Activated T-cell treated with anti-CD3 and anti-CD28 coated beads, Interleukin-2, amount 50 U/mL, for 72 hours (primary cell): Measurements from ENCODE around the gene SLC12A4. TPM values are rescaled to one million over a fixed set of nuclear protein-coding genes. Genes with fewer than 3 reads are reported as not detected.
"Not testable (repeated sequence)": the region's sequence is repeated elsewhere in the genome, so short reads cannot be mapped to it uniquely, and the experiment has no call there.

ENCODE experiments used
- ATAC-seq, 2 donors: fragments of 150-1000 bp; cut with Tn5 transposase; replicated peaks in 1 of 2; 2 replicates each; pipeline ENCODE4 v1.10.0; 2021; ENCODE audit warnings: moderate library complexity in 2 of 2, mild to moderate bottlenecking in 1 of 2
- DNase-seq, 2 donors: peaks; one replicate each; pipeline ENCODE4 v3.0.0; 2021 to 2022; ENCODE audit warnings: mixed read lengths in 1 of 2
- H3K27ac Mint-ChIP-seq: one replicate; pipeline ENCODE4 v1.8.0; 2022; ENCODE audit warnings: mild to moderate bottlenecking, moderate library complexity, mixed read lengths
- H3K27me3 Mint-ChIP-seq: one replicate; pipeline ENCODE4 v1.8.0; 2022; ENCODE audit warnings: low read depth, mixed read lengths
- H3K36me3 Mint-ChIP-seq, 2 donors: one replicate each; pipeline ENCODE4 v1.8.0; 2022; ENCODE audit warnings: mixed read lengths in 2 of 2, mild to moderate bottlenecking in 1 of 2; ENCODE audit not compliant: insufficient read depth in 2 of 2
- H3K4me1 Mint-ChIP-seq: one replicate; pipeline ENCODE4 v1.8.0; 2022; ENCODE audit warnings: low read depth, mixed read lengths
- H3K4me3 Mint-ChIP-seq, 2 donors: one replicate each; pipeline ENCODE4 v1.8.0; 2022; ENCODE audit warnings: mild to moderate bottlenecking in 2 of 2, mixed read lengths in 2 of 2, moderate library complexity in 2 of 2
- H3K9me3 Mint-ChIP-seq, 2 donors: one replicate each; pipeline ENCODE4 v1.8.0; 2022; ENCODE audit warnings: mixed read lengths in 2 of 2
- total RNA-seq, 2 donors: library from RNA; stranded (reverse); gene quantifications; one replicate each; pipeline ENCODE4 v1.2.3, GENCODE V29; 2022

The SLC12A4 gene
- total RNA-seq, 2 donors from 2014 or later = 32.6 to 34.7 TPM

DNA sequence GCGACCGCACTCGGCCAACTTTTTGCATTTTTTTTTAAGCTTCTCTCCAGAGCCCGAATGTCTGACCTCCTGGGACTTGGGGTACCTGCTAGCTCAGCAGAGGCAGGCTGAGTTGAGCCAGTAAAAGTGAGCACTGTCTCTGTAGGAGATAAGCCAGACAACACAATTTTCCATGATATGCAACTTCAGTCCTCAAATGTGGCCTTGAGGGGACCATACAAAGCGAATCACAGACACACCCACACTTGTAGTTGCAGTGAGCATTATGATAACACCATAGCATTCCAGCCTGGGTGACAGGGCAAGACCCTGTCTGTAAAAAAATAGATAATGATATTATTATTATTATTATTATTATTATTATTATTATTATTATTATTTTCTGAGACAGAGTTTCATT lies 28.2 kb upstream of the SLC12A4 start:
- peaks cover 66% of the 10 kb centered on the region for H3K4me1 Mint-ChIP-seq
- no peak overlapping the region for H3K4me3 Mint-ChIP-seq
- no peaks in the 10 kb centered on the region for H3K27me3 Mint-ChIP-seq
- no peak for ATAC-seq
- H3K9me3 Mint-ChIP-seq = no peaks in the 10 kb centered on the region
- H3K27ac Mint-ChIP-seq = no peak overlapping the region
- H3K36me3 Mint-ChIP-seq = no peaks in the 10 kb centered on the region
- DNase-seq = no peak

DNA sequence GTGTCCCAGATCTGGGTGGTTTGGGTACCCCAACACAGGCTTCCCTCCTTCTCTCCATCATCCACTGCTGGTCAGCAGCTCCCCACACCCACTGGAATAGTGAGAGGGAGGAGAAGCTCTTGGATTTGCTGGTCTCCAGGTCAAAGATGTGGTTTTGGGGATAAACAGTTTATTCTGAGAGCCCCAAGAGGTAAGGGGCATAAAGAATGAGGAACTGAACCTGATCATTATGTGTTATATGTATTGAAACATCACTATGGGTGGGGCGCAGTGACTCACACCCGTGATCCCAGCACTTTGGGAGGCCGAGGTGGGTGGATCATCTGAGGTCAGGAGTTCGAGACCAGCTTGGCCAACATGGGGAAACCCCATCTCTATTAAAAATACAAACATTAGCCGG lies 27.0 kb upstream of the SLC12A4 start:
- ATAC-seq (no peak), DNase-seq (no peak)
- no peak overlapping the region for H3K4me3 Mint-ChIP-seq
- H3K4me1 Mint-ChIP-seq = peaks cover 55% of the 10 kb centered on the region
- no peaks in the 10 kb centered on the region for H3K9me3 Mint-ChIP-seq
- H3K27me3 Mint-ChIP-seq = no peaks in the 10 kb centered on the region
- H3K27ac Mint-ChIP-seq = peak overlapping the region; percentile 71
- H3K36me3 Mint-ChIP-seq = no peaks in the 10 kb centered on the region

GRCh38 chr16:67994040-67994408 lies 25.6 kb upstream of the SLC12A4 start:
- peaks cover 46% of the 10 kb centered on the region for H3K4me1 Mint-ChIP-seq
- H3K36me3 Mint-ChIP-seq, H3K27me3 Mint-ChIP-seq, DNase-seq, H3K9me3 Mint-ChIP-seq: not testable (repeated sequence)
- H3K27ac Mint-ChIP-seq = peak overlapping the region; percentile 86
- peak; percentile 3 to 10 for ATAC-seq
- H3K4me3 Mint-ChIP-seq = peak overlapping the region; percentile 85 to 88

GRCh38 chr16:67993207-67994039 lies 25.0 kb upstream of the SLC12A4 start:
- peak overlapping the region; percentile 85 to 88 for H3K4me3 Mint-ChIP-seq
- H3K4me1 Mint-ChIP-seq = peaks cover 44% of the 10 kb centered on the region
- DNase-seq (peak; percentile 88 to 91), ATAC-seq (peak; percentile 92)
- no peaks in the 10 kb centered on the region for H3K36me3 Mint-ChIP-seq
- no peaks in the 10 kb centered on the region for H3K9me3 Mint-ChIP-seq
- H3K27me3 Mint-ChIP-seq = no peaks in the 10 kb centered on the region
- peak overlapping the region; percentile 86 for H3K27ac Mint-ChIP-seq

- no peaks in the 10 kb centered on the region for H3K9me3 Mint-ChIP-seq
- H3K4me3 Mint-ChIP-seq = peak overlapping the region; percentile 85 to 88
- ATAC-seq = no peak
- DNase-seq = no peak
- peaks cover 47% of the 10 kb centered on the region for H3K4me1 Mint-ChIP-seq
- no peaks in the 10 kb centered on the region for H3K36me3 Mint-ChIP-seq
- H3K27me3 Mint-ChIP-seq = no peaks in the 10 kb centered on the region
- no peak overlapping the region for H3K27ac Mint-ChIP-seq
These were observed 24.3 kb upstream of the SLC12A4 start for GRCh38 chr16:67992661-67993206.

DNA sequence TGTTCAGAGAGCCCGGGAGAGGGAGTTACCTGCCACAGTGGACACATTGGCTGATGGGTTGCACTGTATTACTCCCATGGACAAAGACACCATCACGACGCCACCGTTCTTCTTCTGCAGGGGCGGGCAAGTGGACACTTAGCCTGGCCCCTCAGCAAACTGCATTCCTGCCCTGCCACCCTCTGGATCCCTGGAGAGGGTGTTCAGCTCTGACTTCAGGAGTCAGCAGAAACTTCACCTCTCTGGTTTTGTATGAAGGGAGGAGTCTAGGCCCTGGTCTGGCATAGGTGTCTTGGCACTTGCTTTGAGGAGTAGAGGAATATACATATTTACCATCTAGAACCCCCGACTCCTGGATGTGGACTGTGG lies 21.6 kb upstream of the SLC12A4 start:
- Mint-ChIP-seq H3K36me3 (no peaks in the 10 kb centered on the region), H3K4me1 (peaks cover 28% of the 10 kb centered on the region), H3K4me3 (no peak overlapping the region), H3K27ac (peak overlapping the region; percentile 21), H3K27me3 (no peaks in the 10 kb centered on the region), H3K9me3 (no peaks in the 10 kb centered on the region)
- no peak for ATAC-seq
- DNase-seq = no peak

- ATAC-seq = no peak
- no peak overlapping the region for H3K4me3 Mint-ChIP-seq
- H3K36me3 Mint-ChIP-seq = no peaks in the 10 kb centered on the region
- H3K27me3 Mint-ChIP-seq = no peaks in the 10 kb centered on the region
- no peak for DNase-seq
- H3K4me1 Mint-ChIP-seq = peaks cover 28% of the 10 kb centered on the region
- H3K9me3 Mint-ChIP-seq = no peaks in the 10 kb centered on the region
- H3K27ac Mint-ChIP-seq = no peak overlapping the region
These were observed 21.0 kb upstream of the SLC12A4 start for GRCh38 chr16:67989322-67990017.

DNA sequence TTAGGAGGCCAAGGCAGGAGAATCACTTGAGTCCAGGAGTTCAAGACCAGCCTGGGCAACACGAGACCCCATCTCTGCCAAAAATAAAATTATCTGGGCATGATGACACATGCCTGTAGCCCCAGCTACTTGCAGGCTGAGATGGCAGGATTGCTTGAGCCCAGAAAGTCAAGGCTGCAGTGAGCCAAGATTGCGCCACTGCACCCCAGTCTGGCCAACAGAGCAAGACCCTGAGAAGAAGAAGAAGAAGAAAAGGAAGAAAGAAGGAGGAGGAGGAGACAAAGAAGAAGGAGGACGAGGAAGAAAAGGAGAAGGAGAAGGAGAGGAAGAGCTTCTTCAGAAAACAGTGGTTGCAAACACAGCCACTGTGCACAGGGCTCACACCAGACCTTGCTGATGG lies 20.2 kb upstream of the SLC12A4 start:
- no peak overlapping the region for H3K4me3 Mint-ChIP-seq
- H3K9me3 Mint-ChIP-seq = no peaks in the 10 kb centered on the region
- no peaks in the 10 kb centered on the region for H3K27me3 Mint-ChIP-seq
- H3K36me3 Mint-ChIP-seq = no peaks in the 10 kb centered on the region
- DNase-seq (no peak), ATAC-seq (no peak)
- peaks cover 31% of the 10 kb centered on the region for H3K4me1 Mint-ChIP-seq
- peak overlapping the region; percentile 36 for H3K27ac Mint-ChIP-seq

GRCh38 chr16:67987460-67988160 lies 19.2 kb upstream of the SLC12A4 start:
- Mint-ChIP-seq H3K4me3 (no peak overlapping the region), H3K36me3 (no peaks in the 10 kb centered on the region), H3K4me1 (peaks cover 36% of the 10 kb centered on the region), H3K27me3 (no peaks in the 10 kb centered on the region), H3K27ac (peak overlapping the region; percentile 36), H3K9me3 (no peaks in the 10 kb centered on the region)
- no peak for DNase-seq
- no peak for ATAC-seq

DNA sequence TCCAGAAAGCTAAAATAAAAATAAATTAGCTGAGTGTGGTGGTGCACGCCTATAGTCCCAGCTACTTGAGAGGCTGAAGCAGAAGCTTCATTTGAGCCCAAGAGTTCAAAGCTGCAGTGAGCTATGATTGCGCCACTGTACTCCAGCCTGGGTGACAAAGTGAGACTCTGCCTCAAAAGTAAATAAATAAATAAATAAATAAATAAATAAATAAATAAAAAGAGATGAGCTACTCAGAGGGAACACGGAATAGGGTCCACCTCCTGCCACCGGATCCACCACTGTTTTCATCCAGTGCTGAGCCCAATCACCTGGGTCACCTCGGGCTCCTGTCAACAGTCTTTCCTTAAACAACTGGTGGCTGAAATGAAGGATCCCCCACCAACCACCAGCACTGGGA lies 18.5 kb upstream of the SLC12A4 start:
- Mint-ChIP-seq H3K4me1 (peaks cover 36% of the 10 kb centered on the region), H3K4me3 (no peak overlapping the region), H3K36me3 (no peaks in the 10 kb centered on the region), H3K27me3 (no peaks in the 10 kb centered on the region), H3K9me3 (no peaks in the 10 kb centered on the region), H3K27ac (no peak overlapping the region)
- no peak for DNase-seq
- no peak for ATAC-seq

GRCh38 chr16:67982011-67982696 lies 13.7 kb upstream of the SLC12A4 start:
- no peak overlapping the region for H3K4me3 Mint-ChIP-seq
- H3K27ac Mint-ChIP-seq = no peak overlapping the region
- no peak for DNase-seq
- no peak for ATAC-seq
- no peaks in the 10 kb centered on the region for H3K9me3 Mint-ChIP-seq
- H3K4me1 Mint-ChIP-seq = peaks cover 24% of the 10 kb centered on the region
- H3K36me3 Mint-ChIP-seq = no peaks in the 10 kb centered on the region
- no peaks in the 10 kb centered on the region for H3K27me3 Mint-ChIP-seq

- peak in 1 of 2 donors; percentile 27 for DNase-seq
- H3K4me3 Mint-ChIP-seq = no peak within 1 kb of the TSS
- H3K27me3 Mint-ChIP-seq = no peaks in the 10 kb centered on the region
- H3K27ac Mint-ChIP-seq = no peak within 1 kb of the TSS
- no peak for ATAC-seq
- peaks cover 23% of the 10 kb centered on the region for H3K4me1 Mint-ChIP-seq
- no peaks in the 10 kb centered on the region for H3K36me3 Mint-ChIP-seq
- no peaks in the 10 kb centered on the region for H3K9me3 Mint-ChIP-seq
These were observed 11.7 kb upstream of the SLC12A4 start, which contains the start of gene DPEP3 for GRCh38 chr16:67979955-67980678. Gene DPEP3 (minus strand): TSS chr16:67980499. CDS start chr16:67980380, 119 bp downstream.
